Measurements from ENCODE around the gene ACAD10.
A peak's percentile ranks its signal among the peaks of the same experiment; 100 is the strongest.
"Not testable (repeated sequence)": the region's sequence is repeated elsewhere in the genome, so short reads cannot be mapped to it uniquely, and the experiment has no call there.

The ACAD10 gene

DNA sequence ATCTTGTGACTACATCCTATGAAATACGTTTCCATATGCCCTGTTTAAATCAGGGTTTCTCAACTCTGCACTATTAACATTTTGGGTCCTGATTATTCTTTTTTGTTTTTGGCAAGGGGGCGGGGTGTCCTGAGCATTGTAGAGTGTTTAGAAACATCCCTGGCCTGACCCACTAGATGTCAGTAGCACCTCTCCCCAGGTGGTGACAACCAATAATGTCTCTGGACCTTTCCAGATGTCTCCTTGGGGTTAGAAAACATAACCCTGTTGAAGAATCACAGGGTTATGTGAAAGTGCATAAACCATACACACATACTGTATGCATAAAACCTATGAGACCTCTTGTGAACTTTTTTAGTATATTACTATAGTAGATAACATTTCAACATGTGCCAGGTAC is 1.4 kb downstream of the ACAD10 start:
- no peak for DNase-seq (ENCODE audit: low spot score)

DNA sequence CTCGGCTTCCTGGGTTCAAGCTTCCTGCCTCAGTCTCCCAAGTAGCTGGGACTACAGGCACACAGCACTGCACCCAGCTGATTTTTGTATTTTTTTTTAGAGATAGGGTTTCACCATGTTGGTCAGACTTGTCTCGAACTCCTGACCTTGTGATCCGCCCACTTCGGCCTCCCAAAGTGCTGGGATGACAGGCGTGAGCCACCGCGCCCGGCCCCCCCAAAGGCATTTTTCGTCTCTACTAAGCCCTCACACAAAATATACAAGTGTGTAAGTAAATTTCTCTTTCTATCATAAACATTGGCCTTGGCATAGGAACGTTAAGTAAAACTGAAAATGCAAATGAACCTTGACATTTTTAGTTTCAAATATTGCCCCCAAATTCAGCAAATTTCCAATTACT is 2.1 kb downstream of the ACAD10 start:
- DNase-seq (ENCODE audit: low spot score) = no peak

DNA sequence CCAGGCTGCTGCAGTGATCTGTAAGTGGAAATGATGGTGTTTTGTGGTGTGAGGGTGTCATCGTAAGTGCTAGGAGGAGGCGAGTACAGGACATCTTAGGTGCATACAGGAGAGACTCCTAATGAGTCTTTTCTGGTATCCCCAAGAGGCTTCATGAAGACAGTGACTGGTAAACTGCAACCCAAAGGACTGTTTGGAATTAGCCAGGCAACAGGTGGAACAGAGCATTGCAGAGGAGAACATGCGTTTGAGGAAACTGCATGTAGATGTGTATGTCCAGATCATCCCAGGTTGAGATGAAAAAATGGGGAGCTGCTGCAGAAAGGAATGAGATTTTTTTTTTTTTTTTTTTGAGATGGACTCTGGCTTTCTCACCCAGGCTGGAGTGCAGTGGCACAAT is 5.4 kb downstream of the ACAD10 start:
- DNase-seq (ENCODE audit: low spot score) = no peak

DNA sequence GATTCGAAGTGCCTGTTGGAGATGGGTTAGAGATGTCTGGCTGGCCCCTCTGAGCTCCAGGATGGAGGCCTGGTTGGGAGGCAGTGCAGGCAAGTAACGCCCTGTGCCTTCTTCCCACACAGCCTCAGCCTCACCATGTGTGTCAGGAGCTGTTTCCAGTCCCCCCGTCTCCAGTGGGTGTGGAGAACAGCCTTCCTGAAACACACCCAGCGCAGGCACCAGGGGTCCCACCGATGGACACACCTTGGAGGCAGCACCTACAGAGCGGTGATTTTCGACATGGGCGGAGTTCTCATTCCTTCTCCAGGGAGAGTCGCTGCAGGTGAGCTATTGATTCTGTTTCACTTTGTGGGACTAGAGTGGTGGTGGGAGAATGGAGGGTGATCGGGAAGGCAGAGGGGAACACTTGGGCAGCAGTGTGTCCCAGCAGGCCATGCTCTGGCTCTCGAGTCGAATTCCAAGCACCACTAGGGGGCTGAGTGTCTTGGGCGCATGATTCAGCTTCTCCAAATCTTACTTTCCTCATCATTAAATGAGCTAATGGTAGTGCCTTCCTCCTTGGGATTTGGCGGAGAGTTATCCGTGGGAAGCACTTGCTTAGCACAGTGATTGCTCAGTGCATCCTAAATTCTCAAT is 6.8 kb downstream of the ACAD10 start:
- peak; percentile 41 for DNase-seq (ENCODE audit: low spot score)

DNA sequence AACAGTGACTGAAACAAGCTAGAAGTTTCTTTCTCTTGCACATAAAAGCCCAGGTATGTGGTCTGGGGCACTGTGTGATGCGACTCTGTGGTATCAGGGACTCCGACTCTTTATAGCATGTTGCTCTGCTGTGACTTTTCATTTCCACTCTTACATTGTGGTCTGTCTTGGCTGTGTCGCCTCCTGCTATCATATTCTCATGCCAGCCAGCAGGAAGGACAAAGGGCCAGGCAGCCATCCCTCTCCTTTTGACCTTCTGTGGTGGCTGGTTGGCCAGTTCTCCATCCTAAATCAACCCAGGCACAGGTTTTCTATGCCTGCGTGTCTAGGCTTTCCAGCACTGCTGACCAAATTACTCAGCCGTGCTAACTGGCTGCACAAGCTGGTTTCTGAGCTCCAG is 8.0 kb downstream of the ACAD10 start:
- no peak for DNase-seq (ENCODE audit: low spot score)

DNA sequence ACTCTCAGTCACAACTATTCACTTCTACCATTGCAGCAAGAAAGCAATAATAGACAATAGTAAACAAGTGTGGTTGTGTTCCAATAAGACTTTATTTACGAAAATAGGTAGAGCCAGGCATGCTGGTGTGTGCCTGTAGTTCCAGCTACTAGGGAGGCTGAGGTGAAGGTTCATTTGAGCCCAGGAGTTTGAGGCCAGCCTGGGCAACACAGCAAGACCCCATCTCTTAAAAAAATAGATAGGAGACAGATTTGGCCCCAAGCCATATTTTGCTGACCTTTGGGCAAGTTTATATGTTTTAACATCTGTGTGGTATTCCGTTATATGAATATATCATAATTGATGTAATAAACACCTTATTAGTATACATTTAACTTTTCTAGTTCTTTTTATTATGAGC is 14.1 kb downstream of the ACAD10 start:
- DNase-seq (ENCODE audit: low spot score) = no peak

DNA sequence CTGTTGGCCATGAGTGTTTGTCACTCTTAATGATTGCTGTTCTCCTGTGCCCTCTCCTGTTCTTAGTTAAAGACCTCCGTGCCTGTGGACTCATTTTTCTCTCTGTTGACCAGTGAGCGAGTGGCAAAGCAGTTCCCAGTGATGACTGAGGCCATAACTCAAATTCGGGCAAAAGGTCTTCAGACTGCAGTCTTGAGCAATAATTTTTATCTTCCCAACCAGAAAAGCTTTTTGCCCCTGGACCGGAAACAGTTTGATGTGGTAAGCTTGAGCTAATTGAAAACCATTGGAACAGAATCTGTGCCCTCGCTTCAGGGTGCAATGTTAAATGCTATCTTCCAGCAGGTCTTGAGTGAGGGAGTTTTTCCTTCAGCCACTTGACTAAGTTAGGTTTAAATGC is 19.8 kb downstream of the ACAD10 start:
- no peak for DNase-seq (ENCODE audit: low spot score)

DNA sequence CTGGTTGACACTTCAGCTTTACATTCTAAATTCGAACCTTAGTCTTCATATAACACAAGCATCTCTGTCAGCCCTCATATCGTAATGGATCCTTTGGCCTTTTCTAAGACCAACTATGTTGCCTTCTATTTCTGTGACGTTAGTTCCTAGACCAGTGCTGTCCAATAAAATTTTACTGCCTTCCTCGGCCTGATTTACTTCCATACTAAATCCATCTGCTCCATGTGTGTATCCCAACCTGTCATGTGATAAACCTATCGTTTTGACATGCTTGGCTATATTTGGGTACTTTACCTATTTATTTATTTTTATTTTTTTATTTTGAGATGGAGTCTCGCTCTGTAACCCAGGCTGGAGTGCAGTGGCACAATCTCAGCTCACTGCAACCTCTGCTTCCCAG is 20.3 kb downstream of the ACAD10 start:
- no peak for DNase-seq (ENCODE audit: low spot score)

DNA sequence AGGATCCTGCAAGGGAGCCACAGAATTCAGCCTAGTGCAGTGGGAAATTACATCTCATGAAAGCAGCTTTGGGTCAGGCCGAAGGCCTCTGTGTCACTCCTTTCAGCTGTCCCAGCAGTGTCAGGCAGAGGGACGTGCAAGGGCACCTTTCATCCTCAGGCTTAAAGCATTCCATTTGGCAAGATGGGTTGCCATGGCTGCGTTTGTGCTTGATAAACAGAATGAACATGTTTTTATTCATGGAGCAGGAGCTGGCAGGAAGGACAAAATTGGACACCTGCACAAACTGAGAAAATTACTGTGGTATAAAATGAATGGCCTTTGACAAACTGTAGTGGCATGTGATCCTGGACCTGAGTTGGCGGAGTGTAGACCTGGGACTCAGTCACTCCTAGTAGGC is 29.4 kb downstream of the ACAD10 start:
- no peak for DNase-seq (ENCODE audit: low spot score)

DNA sequence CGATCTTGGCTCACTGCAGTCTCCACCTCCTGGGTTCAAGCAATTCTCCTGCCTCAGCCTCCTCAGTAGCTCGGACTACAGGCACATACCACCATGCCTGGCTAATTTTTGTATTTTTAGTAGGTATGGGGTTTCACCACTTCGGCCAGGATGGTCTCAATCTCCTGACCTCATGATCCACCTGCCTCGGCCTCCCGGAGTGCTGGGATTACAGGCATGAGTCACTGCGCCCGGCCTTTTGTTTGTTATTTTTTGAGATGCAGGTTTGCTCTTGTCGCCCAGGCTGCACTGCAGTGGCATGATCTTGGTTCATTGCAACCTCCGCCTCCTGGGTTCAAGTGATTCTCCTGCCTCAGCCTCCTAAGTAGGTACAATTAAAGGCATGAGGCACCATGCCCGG is 33.5 kb downstream of the ACAD10 start:
- not testable (repeated sequence) for DNase-seq (ENCODE audit: low spot score)

DNA sequence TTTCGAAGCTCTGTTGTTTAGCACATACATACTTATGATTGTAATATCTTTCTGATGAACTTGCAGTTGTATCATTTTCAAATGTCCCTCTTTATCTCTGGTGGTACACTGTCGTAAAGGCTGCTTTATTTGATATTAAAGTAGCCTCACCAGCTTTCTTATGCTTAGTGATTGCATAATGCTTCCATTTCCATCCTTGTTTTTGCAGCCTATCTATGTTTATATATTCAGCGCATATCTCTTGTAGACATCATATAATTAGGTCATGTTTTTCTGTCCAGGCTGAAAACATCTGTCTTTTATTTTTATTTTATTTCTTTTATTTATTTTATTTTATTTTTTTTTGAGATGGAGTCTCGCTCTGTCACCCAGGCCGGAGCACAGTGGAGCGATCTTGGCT is 34.6 kb downstream of the ACAD10 start:
- DNase-seq (ENCODE audit: low spot score) = peak; percentile 35

DNA sequence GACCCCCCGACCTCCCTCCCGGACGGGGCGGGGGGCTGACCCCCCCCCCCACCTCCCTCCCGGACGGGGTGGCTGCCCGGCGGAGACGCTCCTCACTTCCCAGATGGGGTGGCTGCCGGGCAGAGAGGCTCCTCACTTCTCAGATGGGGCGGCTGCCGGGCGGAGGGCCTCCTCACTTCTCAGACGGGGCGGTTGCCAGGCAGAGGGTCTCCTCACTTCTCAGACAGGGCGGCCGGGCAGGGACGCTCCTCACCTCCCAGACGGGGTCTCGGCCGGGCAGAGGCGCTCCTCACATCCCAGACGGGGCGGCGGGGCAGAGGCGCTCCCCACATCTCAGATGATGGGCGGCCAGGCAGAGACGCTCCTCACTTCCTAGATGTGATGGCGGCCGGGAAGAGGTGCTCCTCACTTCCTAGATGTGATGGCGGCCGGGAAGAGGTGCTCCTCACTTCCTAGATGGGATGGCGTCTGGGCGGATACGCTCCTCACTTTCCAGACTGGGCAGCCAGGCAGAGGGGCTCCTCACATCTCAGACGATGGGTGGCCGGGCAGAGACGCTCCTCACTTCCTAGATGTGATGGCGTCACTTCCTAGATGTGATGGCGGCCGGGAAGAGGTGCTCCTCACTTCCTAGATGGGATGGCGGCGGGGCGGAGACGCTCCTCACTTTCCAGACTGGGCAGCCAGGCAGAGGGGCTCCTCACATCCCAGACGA is 38.0 kb downstream of the ACAD10 start:
- not testable (repeated sequence) for DNase-seq (ENCODE audit: low spot score)

DNA sequence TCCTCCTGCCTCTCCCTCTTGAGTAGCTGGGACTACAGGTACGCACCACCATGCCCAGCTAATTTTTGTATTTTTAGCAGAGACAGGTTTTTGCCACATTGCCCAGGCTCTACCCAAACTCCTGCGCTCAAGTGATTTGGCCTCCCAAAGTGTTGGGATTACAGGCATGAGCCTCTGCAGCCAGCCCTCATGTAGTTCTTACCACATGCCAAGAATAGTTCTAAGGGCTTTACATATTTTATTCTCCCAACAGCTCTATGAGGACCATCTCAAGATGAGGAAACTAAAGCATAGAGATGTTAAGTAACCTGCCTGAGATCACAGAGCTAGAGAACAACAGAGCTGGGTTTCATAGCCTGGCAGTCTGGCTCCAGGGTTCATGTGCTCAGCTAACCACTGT is 42.9 kb downstream of the ACAD10 start:
- DNase-seq (ENCODE audit: low spot score) = no peak

DNA sequence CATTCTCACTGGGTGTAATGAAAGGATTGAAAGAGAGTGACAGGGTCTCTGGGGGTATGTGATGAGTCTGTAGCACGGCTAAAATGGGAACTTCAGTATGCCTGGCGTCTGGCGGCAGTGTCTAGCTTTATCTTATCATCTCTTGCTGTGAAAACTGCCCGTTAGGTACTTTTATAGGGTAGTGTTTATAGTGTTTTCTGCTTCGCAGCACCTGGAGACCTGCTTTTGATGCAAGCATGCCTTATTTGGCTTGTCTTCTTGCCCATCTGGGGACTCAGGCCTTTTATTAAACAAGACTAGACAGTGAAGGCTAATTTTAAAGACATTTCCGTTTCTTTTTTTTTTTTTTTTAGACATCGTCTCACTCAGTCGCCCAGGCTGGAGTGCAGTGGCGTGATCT is 44.6 kb downstream of the ACAD10 start:
- DNase-seq (ENCODE audit: low spot score) = no peak

DNA sequence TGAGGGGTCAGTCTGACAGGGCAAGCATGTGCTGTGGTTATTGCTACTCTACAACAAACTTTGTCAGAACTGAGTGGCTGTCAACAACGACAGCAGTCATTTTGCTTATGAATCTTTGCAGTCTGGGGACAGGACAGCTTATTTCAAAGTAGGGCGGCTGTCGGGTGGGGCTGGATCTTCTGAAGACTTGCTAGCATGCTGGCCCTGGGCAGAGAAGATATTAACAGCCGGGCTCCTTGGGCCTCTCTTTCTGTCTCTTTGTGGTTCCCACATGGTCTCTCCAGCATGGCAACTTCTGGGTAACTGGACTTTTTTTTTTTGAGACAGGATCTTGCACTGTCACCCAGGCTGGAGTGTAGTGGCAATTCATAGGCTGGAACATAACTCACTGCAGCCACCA is 46.9 kb downstream of the ACAD10 start:
- no peak for DNase-seq (ENCODE audit: low spot score)

DNA sequence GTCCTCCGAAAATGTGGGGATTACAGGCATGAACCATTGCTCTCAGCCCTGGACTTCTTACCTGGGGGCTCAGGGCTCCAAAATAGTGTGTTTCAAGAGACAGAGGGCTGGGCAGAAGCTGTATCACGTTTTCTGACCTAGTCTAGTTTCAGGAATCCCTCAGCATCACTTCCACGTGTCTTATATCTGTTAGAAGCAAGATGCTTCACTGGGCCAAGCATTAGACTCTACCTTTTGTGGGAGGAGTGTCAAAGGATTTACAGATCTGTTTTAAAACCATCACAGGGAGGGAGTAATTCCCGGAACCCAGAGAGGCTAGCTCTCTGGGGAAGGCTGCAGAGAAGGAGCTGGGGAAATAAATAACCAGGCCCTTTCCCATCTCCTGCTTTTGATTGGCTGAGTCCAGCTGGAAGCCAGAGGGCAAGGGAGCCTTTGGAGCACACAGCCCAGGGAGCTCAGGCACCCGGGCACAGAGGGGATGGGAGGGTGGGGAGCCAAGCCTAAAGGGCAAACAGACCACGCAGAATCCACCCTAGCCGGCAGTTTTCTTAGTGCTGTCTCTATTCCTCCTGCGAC is 47.6 kb downstream of the ACAD10 start:
- DNase-seq (ENCODE audit: low spot score) = no peak

DNA sequence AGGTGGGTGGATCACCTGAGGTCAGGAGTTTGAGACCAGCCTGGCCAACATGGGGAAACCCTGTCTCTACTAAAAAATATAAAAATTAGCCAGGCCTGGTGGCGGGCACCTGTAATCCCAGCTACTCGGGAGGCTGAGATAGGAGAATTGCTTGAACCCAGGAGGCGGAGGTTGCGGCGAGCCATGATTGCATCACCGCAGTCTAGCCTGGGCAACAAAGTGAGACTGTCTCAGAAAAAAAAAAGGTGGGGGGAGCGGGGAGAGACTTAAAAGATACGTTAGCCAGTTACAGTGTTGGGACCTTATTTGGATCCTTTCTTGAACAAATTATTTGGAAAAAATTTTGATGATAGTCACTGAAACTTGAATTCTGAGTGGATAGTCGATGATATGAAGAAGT is 53.7 kb downstream of the ACAD10 start:
- DNase-seq (ENCODE audit: low spot score) = not testable (repeated sequence)

DNA sequence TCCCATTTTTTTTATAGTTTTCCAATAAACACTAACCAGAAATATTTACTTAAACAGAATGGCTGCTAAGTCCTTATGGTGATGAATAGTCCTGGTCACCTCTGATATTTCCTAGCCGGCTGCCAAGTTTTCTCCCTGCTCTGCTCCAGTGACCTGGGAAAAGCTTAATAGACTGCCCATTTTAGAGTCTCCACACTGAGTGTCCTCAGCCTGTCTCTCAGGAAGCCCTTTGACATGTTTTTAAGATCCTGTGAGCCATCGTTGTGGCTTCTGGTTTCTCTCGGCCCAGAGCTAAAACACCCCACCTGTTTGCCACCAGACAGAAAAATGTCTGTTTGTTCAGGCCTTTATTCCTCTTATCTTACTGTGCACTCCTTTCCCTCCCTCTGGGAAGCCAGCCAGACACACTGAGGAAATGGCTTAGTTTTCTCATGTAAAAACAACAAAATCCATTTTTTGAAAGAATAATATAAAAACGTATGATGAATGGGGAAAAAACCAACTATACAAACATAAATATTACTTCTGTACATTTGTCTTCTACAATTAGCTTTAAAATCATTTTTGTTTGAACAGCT is 55.5 kb downstream of the ACAD10 start:
- DNase-seq (ENCODE audit: low spot score) = no peak

DNA sequence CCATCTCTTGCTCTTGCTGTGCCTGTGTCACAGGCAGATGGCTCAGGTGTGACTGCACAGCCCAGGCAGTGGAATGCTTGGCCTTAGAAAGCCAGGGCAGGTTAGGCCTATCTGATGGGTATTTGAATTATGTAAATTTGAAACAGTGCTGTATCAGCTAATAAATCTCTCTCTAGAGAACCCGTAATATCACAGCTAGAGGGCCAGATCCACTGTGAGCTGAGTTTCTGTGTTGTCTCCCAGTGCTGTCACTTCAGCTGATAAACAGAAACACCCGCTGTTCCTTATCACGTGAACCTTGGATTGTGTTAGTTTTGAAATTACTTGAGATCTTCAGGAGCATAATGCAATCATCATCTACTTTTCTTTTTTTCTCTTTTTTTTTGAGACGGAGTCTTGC is 59.4 kb downstream of the ACAD10 start:
- DNase-seq (ENCODE audit: low spot score) = no peak

DNA sequence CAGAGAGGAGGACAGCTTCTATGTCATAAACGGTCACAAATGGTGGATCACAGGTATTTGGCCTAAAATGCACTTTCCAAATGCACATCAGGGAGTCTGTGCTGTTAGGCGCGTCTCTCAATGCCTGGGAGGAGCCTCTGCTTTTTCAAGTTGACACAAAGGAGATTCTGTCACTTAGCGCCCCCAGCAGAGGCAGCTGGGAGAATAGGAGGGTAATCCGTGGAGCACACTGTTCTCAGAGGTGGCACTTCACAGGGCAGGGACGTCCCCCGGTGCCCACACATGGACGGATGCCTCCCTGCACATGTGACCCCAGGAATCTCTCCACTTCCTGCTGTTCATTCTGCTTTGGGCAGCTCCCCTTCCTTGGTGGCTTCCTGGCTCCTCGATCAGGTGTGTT is 61.5 kb downstream of the ACAD10 start:
- no peak for DNase-seq (ENCODE audit: low spot score)

DNA sequence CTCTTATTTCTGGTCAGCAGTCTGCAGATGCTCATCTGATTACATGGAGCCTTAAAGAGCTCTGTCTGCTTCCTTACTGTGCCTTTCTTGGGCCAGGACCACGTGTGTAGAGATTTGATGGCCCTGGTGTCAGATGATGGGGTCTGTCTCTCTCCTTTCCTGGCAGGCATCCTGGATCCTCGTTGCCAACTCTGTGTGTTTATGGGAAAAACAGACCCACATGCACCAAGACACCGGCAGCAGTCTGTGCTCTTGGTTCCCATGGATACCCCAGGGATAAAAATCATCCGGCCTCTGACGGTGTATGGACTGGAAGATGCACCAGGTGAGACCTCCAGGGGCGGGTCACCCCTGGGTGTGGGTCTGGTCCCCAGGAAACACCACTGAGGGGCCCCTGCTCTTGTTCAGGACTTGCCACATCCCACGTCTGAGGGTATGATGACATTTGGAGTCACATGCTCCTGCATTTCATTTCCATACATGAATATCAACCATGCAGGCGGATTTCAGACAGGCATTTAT is 62.4 kb downstream of the ACAD10 start:
- DNase-seq (ENCODE audit: low spot score) = no peak

DNA sequence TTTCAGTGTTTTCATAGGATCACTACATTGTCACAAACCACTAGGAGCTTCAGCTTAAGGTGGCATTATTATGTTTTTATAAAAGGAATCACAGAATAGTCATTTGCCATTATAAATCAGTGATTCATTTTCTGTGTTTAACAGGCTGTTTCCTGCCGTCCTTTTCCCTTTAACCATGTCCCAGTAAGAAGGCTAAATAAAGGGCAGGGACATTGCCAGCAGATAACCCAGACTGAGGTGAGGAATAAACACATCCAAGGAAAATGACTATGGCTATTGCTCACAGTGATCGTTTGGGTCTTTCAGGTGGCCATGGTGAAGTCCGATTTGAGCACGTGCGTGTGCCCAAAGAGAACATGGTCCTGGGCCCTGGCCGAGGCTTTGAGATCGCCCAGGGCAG is 63.0 kb downstream of the ACAD10 start:
- DNase-seq (ENCODE audit: low spot score) = no peak

DNA sequence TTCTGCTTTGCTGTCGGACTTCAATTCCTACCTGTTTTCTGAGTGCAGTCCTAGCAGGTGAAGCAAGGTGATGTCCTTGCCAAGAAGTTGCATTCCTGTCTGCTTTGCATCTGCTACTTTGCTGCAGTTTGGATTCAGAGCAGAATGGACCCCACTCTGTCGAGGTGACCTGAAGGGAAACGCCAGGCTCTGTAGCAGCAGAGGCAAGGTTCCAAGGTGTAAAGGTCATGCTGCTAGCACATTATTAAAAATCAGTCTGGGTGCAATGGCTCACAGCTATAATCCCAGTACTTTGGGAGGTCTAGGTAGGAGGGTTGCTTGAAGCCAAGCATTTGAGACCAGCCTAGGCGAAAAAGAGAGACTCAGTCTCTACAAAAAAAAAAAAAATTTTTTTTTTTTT is 63.5 kb downstream of the ACAD10 start:
- DNase-seq (ENCODE audit: low spot score) = no peak
